HepG2 (cell line): ENCODE measurements around the gene P3R3URF. TPM values are rescaled to one million over a fixed set of nuclear protein-coding genes. Genes with fewer than 3 reads are reported as not detected.

ENCODE experiments used
- CCAR2 ChIP-seq: fragments of 200-400 bp; formaldehyde crosslinking; optimal IDR thresholded peaks from 2 replicates; pipeline ENCODE3; 2018; ENCODE audit warnings: low read depth, mild to moderate bottlenecking, low read length, moderate library complexity
- CTCF ChIP-seq: sonication (generic); formaldehyde crosslinking; IDR thresholded peaks from 2 replicates; pipeline ENCODE4 v1.5.0; 2020; ENCODE audit warnings: mild to moderate bottlenecking, missing genetic modification reagents, moderate library complexity
- HNRNPK ChIP-seq: fragments of 200-400 bp; formaldehyde crosslinking; IDR thresholded peaks from 2 replicates; pipeline ENCODE4 v1.6.1; 2018; ENCODE audit warnings: low read length, low read depth, moderate library complexity, mild to moderate bottlenecking; ENCODE audit not compliant: poor library complexity, severe bottlenecking
- STAG1 ChIP-seq: sonication (generic); formaldehyde crosslinking; IDR thresholded peaks from 2 replicates; pipeline ENCODE4 v1.4.0; 2020; ENCODE audit warnings: missing genetic modification reagents
- XBP1 ChIP-seq: sonication (generic); formaldehyde crosslinking; IDR thresholded peaks from 2 replicates; pipeline ENCODE4 v1.5.0; 2020; ENCODE audit warnings: missing genetic modification reagents
- ZFX ChIP-seq: sonication (generic); formaldehyde crosslinking; IDR thresholded peaks from 2 replicates; pipeline ENCODE4 v1.4.0; 2020; ENCODE audit warnings: mild to moderate bottlenecking, low read depth, missing genetic modification reagents, moderate library complexity
- ZNF12 ChIP-seq: sonication (generic); formaldehyde crosslinking; IDR thresholded peaks from 2 replicates; pipeline ENCODE4 v1.5.0; 2020; ENCODE audit warnings: missing genetic modification reagents
- ZNF205 ChIP-seq: IDR thresholded peaks from 2 replicates; pipeline ENCODE4 v1.6.1; 2018; ENCODE audit warnings: missing biosample characterization, missing genetic modification reagents
- ZNF318 ChIP-seq: sonication (generic); formaldehyde crosslinking; IDR thresholded peaks from 2 replicates; pipeline ENCODE4 v1.4.0; 2020; ENCODE audit warnings: mild to moderate bottlenecking, missing genetic modification reagents
- ZNF556 ChIP-seq: sonication (generic); formaldehyde crosslinking; IDR thresholded peaks from 2 replicates; pipeline ENCODE4 v1.4.0; 2020; ENCODE audit warnings: mild to moderate bottlenecking, missing genetic modification reagents, borderline replicate concordance
- ZSCAN29 ChIP-seq: sonication (generic); formaldehyde crosslinking; conservative IDR thresholded peaks from 2 replicates; pipeline ENCODE4 v1.4.0; 2020; ENCODE audit warnings: mild to moderate bottlenecking, missing genetic modification reagents
- ZUFSP ChIP-seq: sonication (generic); formaldehyde crosslinking; IDR thresholded peaks from 2 replicates; pipeline ENCODE4 v1.9.0; 2021; ENCODE audit warnings: missing genetic modification reagents, mild to moderate bottlenecking, borderline replicate concordance
- polyA plus RNA-seq, 8 experiments: library from polyadenylated mRNA; depleted of rRNA in 3 of 8; stranded (reverse) in 7 of 8; unstranded in 1 of 8; fragments of >200 nt; fragmentation: Illumina TruSeq in 4 of 8; extraction: Trizol in 4 of 8; gene quantifications; 2 replicates each; pipeline versions ENCODE4 v1.2.1 to v1.2.3, GENCODE V29; 2011 to 2016; ENCODE audit warnings: low read depth in 4 of 8, missing spikeins in 1 of 8, mixed read lengths in 1 of 8; ENCODE audit not compliant: insufficient read depth in 1 of 8
- total RNA-seq, 5 experiments: library from RNA; depleted of rRNA; stranded (reverse); fragments of >200 nt; fragmentation: Illumina TruSeq; extraction: Trizol; gene quantifications; 2 replicates each; pipeline ENCODE4 v1.2.3, GENCODE V29; 2016; ENCODE audit warnings: low read depth in 1 of 5

P3R3URF gene
- total and polyA plus RNA-seq, 2 of the 13 experiments (the other 11 are each of a cell fraction or from before 2014, with no cell fraction given) = not detected

GRCh38 chr1:46179138-46180081 is 3.1 kb upstream of the P3R3URF start (continued):
- peak; percentile 50 for TF ChIP-seq CCAR2
- TF ChIP-seq ZUFSP = no peak
- 0 out of 2 replicates have a peak, but pooled peaks have one; percentile 55 for TF ChIP-seq ZNF556 (CRISPR knock-in tag)
- TF ChIP-seq ZFX (CRISPR knock-in tag) = peak; percentile 28; the same call in 1 of the 2 replicates
- TF ChIP-seq ZNF205 = peak; percentile 77; the same call in 1 of the 2 replicates
- TF ChIP-seq HNRNPK = peak; percentile 43
- TF ChIP-seq XBP1 (CRISPR knock-in tag) = no peak
- 0 out of 2 replicates have a peak, but pooled peaks have one; percentile 3 for TF ChIP-seq ZNF12 (CRISPR knock-in tag)
- peak; percentile 95 for TF ChIP-seq STAG1 (CRISPR knock-in tag)
- TF ChIP-seq ZSCAN29 (CRISPR knock-in tag) = peak; percentile 58; the same call in 1 of the 2 replicates
- 0 out of 2 replicates have a peak, but pooled peaks have one; percentile 49 for TF ChIP-seq ZNF318
- peak; percentile 94 for TF ChIP-seq CTCF
